Measurements from ENCODE around the gene MDM2. TPM values are rescaled to one million over a fixed set of nuclear protein-coding genes. Genes with fewer than 3 reads are reported as not detected.

Gene MDM2
- total and polyA plus RNA-seq, 3 experiments from 2014 or later: 25.4 to 246 (median 237) TPM

GRCh38 chr12:68882251-68882964 is 74.4 kb downstream of the MDM2 start:
- Mint-ChIP-seq H3K9me3 (peaks cover 0 to 3% (median 0%) of the 10 kb centered on the region in 5 donors), H3K36me3 (no peaks in the 10 kb centered on the region), H3K4me1 (no peaks in the 10 kb centered on the region), H3K27me3 (peaks cover 5 to 17% of the 10 kb centered on the region in 2 donors), H3K4me3 (no peak overlapping the region), H3K27ac (no peak overlapping the region)
- H3K27me3 ChIP-seq (ENCODE audit: insufficient read depth, low read length, poor library complexity, severe bottlenecking): no peaks in the 10 kb centered on the region
- DNase-seq: no peak
- ChIA-PET CTCF (interaction anchor here (1.2 kb wide), 1 partner anchor 15 kb away, joined by 3 read pairs; no protein-coding TSS in a partner anchor), POLR2A (no interaction called here)
- H3K4me1 ChIP-seq (ENCODE audit: insufficient read depth, low read length): no peaks in the 10 kb centered on the region
- no peaks in the 10 kb centered on the region for H3K36me3 ChIP-seq (ENCODE audit: insufficient read depth, low read length)
- H3K9me3 ChIP-seq (ENCODE audit: low read length): no peaks in the 10 kb centered on the region
- no peak overlapping the region for H3K27ac ChIP-seq (ENCODE audit: low read depth, low read length)
- no peak overlapping the region for H3K4me3 ChIP-seq (ENCODE audit: low read length)

GRCh38 chr12:68883151-68883550 is 75.2 kb downstream of the MDM2 start:
- Mint-ChIP-seq H3K9me3 (peaks cover 0 to 3% (median 0%) of the 10 kb centered on the region in 5 donors), H3K36me3 (no peaks in the 10 kb centered on the region), H3K27me3 (peaks cover 4 to 17% of the 10 kb centered on the region in 2 donors), H3K4me3 (no peak overlapping the region), H3K4me1 (no peaks in the 10 kb centered on the region), H3K27ac (no peak overlapping the region)
- Histone ChIP-seq H3K27ac (ENCODE audit: low read depth, low read length) (no peak overlapping the region), H3K27me3 (ENCODE audit: insufficient read depth, low read length, poor library complexity, severe bottlenecking) (no peaks in the 10 kb centered on the region), H3K4me3 (ENCODE audit: low read length) (no peak overlapping the region), H3K4me1 (ENCODE audit: insufficient read depth, low read length) (no peaks in the 10 kb centered on the region), H3K36me3 (ENCODE audit: insufficient read depth, low read length) (no peaks in the 10 kb centered on the region), H3K9me3 (ENCODE audit: low read length) (no peaks in the 10 kb centered on the region)
- ChIA-PET CTCF (interaction anchor here (1.2 kb wide), 1 partner anchor 14 kb away, joined by 3 read pairs; no protein-coding TSS in a partner anchor), POLR2A (no interaction called here)
- no peak for DNase-seq

GRCh38 chr12:68884251-68884650 is 76.3 kb downstream of the MDM2 start:
- DNase-seq: no peak
- no peaks in the 10 kb centered on the region for H3K4me1 ChIP-seq (ENCODE audit: insufficient read depth, low read length)
- Mint-ChIP-seq H3K36me3 (no peaks in the 10 kb centered on the region), H3K9me3 (peaks cover 0 to 3% (median 0%) of the 10 kb centered on the region in 5 donors), H3K4me1 (no peaks in the 10 kb centered on the region), H3K27ac (no peak overlapping the region), H3K4me3 (no peak overlapping the region), H3K27me3 (peaks cover 4 to 17% of the 10 kb centered on the region in 2 donors)
- H3K27ac ChIP-seq (ENCODE audit: low read depth, low read length): no peak overlapping the region
- no peaks in the 10 kb centered on the region for H3K36me3 ChIP-seq (ENCODE audit: insufficient read depth, low read length)
- CTCF ChIA-PET: no interaction called here
- H3K9me3 ChIP-seq (ENCODE audit: low read length): no peaks in the 10 kb centered on the region
- no peak overlapping the region for H3K4me3 ChIP-seq (ENCODE audit: low read length)
- POLR2A ChIA-PET: no interaction called here
- no peaks in the 10 kb centered on the region for H3K27me3 ChIP-seq (ENCODE audit: insufficient read depth, low read length, poor library complexity, severe bottlenecking)

- Histone ChIP-seq H3K27me3 (ENCODE audit: insufficient read depth, low read length, poor library complexity, severe bottlenecking) (no peaks in the 10 kb centered on the region), H3K36me3 (ENCODE audit: insufficient read depth, low read length) (no peaks in the 10 kb centered on the region), H3K9me3 (ENCODE audit: low read length) (no peaks in the 10 kb centered on the region), H3K27ac (ENCODE audit: low read depth, low read length) (no peak overlapping the region), H3K4me3 (ENCODE audit: low read length) (no peak overlapping the region), H3K4me1 (ENCODE audit: insufficient read depth, low read length) (no peaks in the 10 kb centered on the region)
- Mint-ChIP-seq H3K4me3 (no peak overlapping the region), H3K27me3 (peaks cover 6 to 17% of the 10 kb centered on the region in 2 donors), H3K36me3 (no peaks in the 10 kb centered on the region), H3K27ac (no peak overlapping the region), H3K9me3 (peaks cover 0 to 3% (median 0%) of the 10 kb centered on the region in 5 donors), H3K4me1 (no peaks in the 10 kb centered on the region)
- no peak for DNase-seq
- CTCF ChIA-PET: no interaction called here
- POLR2A ChIA-PET: no interaction called here
Measured at GRCh38 chr12:68885381-68885780, 77.4 kb downstream of the MDM2 start.

- POLR2A ChIA-PET: no interaction called here
- H3K4me3 Mint-ChIP-seq: no peak overlapping the region
- H3K27ac Mint-ChIP-seq: no peak overlapping the region
- Histone ChIP-seq H3K27ac (ENCODE audit: low read depth, low read length) (no peak overlapping the region), H3K4me1 (ENCODE audit: insufficient read depth, low read length) (no peaks in the 10 kb centered on the region), H3K36me3 (ENCODE audit: insufficient read depth, low read length) (no peaks in the 10 kb centered on the region), H3K27me3 (ENCODE audit: insufficient read depth, low read length, poor library complexity, severe bottlenecking) (no peaks in the 10 kb centered on the region), H3K9me3 (ENCODE audit: low read length) (no peaks in the 10 kb centered on the region), H3K4me3 (ENCODE audit: low read length) (no peak overlapping the region)
- H3K36me3 Mint-ChIP-seq: no peaks in the 10 kb centered on the region
- CTCF ChIA-PET: no interaction called here
- H3K4me1 Mint-ChIP-seq: peaks cover 4 to 11% (median 5%) of the 10 kb centered on the region in 3 donors
- H3K9me3 Mint-ChIP-seq: peaks cover 0 to 3% (median 0%) of the 10 kb centered on the region in 5 donors
- H3K27me3 Mint-ChIP-seq: peaks cover 6 to 13% of the 10 kb centered on the region in 2 donors
- no peak for DNase-seq
Measured at GRCh38 chr12:68886636-68887572, 78.9 kb downstream of the MDM2 start.

GRCh38 chr12:68887641-68888040 is 79.7 kb downstream of the MDM2 start:
- Mint-ChIP-seq H3K27me3 (peaks cover 4 to 9% of the 10 kb centered on the region in 2 donors), H3K36me3 (no peaks in the 10 kb centered on the region), H3K4me1 (peaks cover 7 to 16% (median 7%) of the 10 kb centered on the region in 3 donors), H3K4me3 (no peak overlapping the region), H3K27ac (no peak overlapping the region), H3K9me3 (no peaks in the 10 kb centered on the region)
- Histone ChIP-seq H3K27me3 (ENCODE audit: insufficient read depth, low read length, poor library complexity, severe bottlenecking) (no peaks in the 10 kb centered on the region), H3K4me3 (ENCODE audit: low read length) (no peak overlapping the region), H3K9me3 (ENCODE audit: low read length) (no peaks in the 10 kb centered on the region), H3K27ac (ENCODE audit: low read depth, low read length) (no peak overlapping the region), H3K36me3 (ENCODE audit: insufficient read depth, low read length) (no peaks in the 10 kb centered on the region), H3K4me1 (ENCODE audit: insufficient read depth, low read length) (no peaks in the 10 kb centered on the region)
- no peak for DNase-seq
- ChIA-PET POLR2A (no interaction called here), CTCF (no interaction called here)

GRCh38 chr12:68888243-68888642 is 80.3 kb downstream of the MDM2 start:
- H3K36me3 ChIP-seq (ENCODE audit: insufficient read depth, low read length): no peaks in the 10 kb centered on the region

GRCh38 chr12:68890701-68891113 is 82.7 kb downstream of the MDM2 start:
- no peak overlapping the region for H3K27ac Mint-ChIP-seq
- Histone ChIP-seq H3K36me3 (ENCODE audit: insufficient read depth, low read length) (no peaks in the 10 kb centered on the region), H3K27me3 (ENCODE audit: insufficient read depth, low read length, poor library complexity, severe bottlenecking) (no peaks in the 10 kb centered on the region), H3K4me1 (ENCODE audit: insufficient read depth, low read length) (no peaks in the 10 kb centered on the region), H3K4me3 (ENCODE audit: low read length) (no peak overlapping the region), H3K9me3 (ENCODE audit: low read length) (no peaks in the 10 kb centered on the region), H3K27ac (ENCODE audit: low read depth, low read length) (no peak overlapping the region)
- POLR2A ChIA-PET: no interaction called here
- H3K9me3 Mint-ChIP-seq: no peaks in the 10 kb centered on the region
- no peaks in the 10 kb centered on the region for H3K36me3 Mint-ChIP-seq
- H3K4me1 Mint-ChIP-seq: peaks cover 7 to 16% (median 7%) of the 10 kb centered on the region in 3 donors
- no peak for DNase-seq
- H3K4me3 Mint-ChIP-seq: no peak overlapping the region
- peaks cover 5 to 16% of the 10 kb centered on the region in 2 donors for H3K27me3 Mint-ChIP-seq
- CTCF ChIA-PET: no interaction called here

More at GRCh38 chr12:68888243-68888642, 80.3 kb downstream of the MDM2 start:
- Mint-ChIP-seq H3K4me1 (peaks cover 7 to 16% (median 7%) of the 10 kb centered on the region in 3 donors), H3K9me3 (no peaks in the 10 kb centered on the region), H3K27me3 (peaks cover 4 to 9% of the 10 kb centered on the region in 2 donors), H3K4me3 (no peak overlapping the region), H3K36me3 (no peaks in the 10 kb centered on the region), H3K27ac (no peak overlapping the region)
- Histone ChIP-seq H3K9me3 (ENCODE audit: low read length) (no peaks in the 10 kb centered on the region), H3K4me1 (ENCODE audit: insufficient read depth, low read length) (no peaks in the 10 kb centered on the region), H3K27me3 (ENCODE audit: insufficient read depth, low read length, poor library complexity, severe bottlenecking) (no peaks in the 10 kb centered on the region), H3K4me3 (ENCODE audit: low read length) (no peak overlapping the region), H3K27ac (ENCODE audit: low read depth, low read length) (no peak overlapping the region)
- POLR2A ChIA-PET: no interaction called here
- CTCF ChIA-PET: no interaction called here
- DNase-seq: no peak
